Mammary epithelial cell (primary cell): ENCODE measurements around the gene POC1A.

ENCODE experiments used
- CTCF ChIP-seq, 2 donors: IDR thresholded peaks in 1 of 2; conservative IDR thresholded peaks in 1 of 2; 2 replicates each; pipeline ENCODE4 v1.5.1; 2011 to 2012; ENCODE audit warnings: inconsistent platforms in 2 of 2, low read length in 2 of 2, mild to moderate bottlenecking in 2 of 2, control low read depth in 1 of 2, low read depth in 1 of 2; ENCODE audit not compliant: insufficient read depth in 1 of 2; ENCODE audit errors: extremely low read depth in 1 of 2
- EZH2 ChIP-seq: IDR thresholded peaks from 2 replicates; pipeline ENCODE4 v1.6.1; 2012; ENCODE audit warnings: low read length, inconsistent platforms, borderline replicate concordance

GRCh38 chr3:52038227-52038626, 116.0 kb downstream of the POC1A start:
- TF ChIP-seq CTCF (conservative IDR thresholded peaks at IDR 0.05 in 1 of 2, IDR thresholded peaks at IDR 0.05 in 1 of 2; ENCODE audit: extremely low read depth in 1 of 2, insufficient read depth in 1 of 2, low read depth in 1 of 2, low read length in 2 of 2), result no peak
- TF ChIP-seq EZH2, result no peak
